Panc1 (cell line): Measurements from ENCODE around the gene FANCF. TPM values are rescaled to one million over a fixed set of nuclear protein-coding genes. Genes with fewer than 3 reads are reported as not detected.
A peak's percentile ranks its signal among the peaks of the same experiment; 100 is the strongest.

Source experiments
- ATAC-seq: fragments of 200-7000 bp; cut with Tn5 transposase; 2 replicates; pipeline ENCODE4 v1.9.1; 2020; ENCODE audit warnings: mild to moderate bottlenecking, moderate library complexity
- Bru-seq: library from RNA; stranded (reverse); fragments of 400-500 nt; gene quantifications from one replicate; lab custom pipeline; 2021; lab: Mats Ljungman, UMichigan
- BruChase-seq, 2 experiments: library from RNA; stranded (reverse); fragments of 400-500 nt; gene quantifications; one replicate each; lab custom pipeline; 2021; lab: Mats Ljungman, UMichigan
- BruUV-seq: library from RNA; stranded (reverse); fragments of 400-500 nt; replicated peaks from 2 replicates; lab custom pipeline; 2021; lab: Mats Ljungman, UMichigan
- CTCF ChIA-PET: fragments of 300-600 bp; sonication (Branson Sonifier 250); formaldehyde crosslinking; loops from one replicate; lab custom pipeline; 2022; ENCODE audit warnings: antibody characterized with exemption; lab: Charles Lee
- POLR2A ChIA-PET: fragments of 300-600 bp; sonication (Branson Sonifier 250); formaldehyde crosslinking; loops from one replicate; lab custom pipeline; 2022; ENCODE audit warnings: antibody characterized with exemption; lab: Charles Lee
- DNase-seq: peaks from one replicate; pipeline ENCODE4 v3.0.0-alpha.2; 2010; ENCODE audit warnings: low read depth, low spot score
- H3K27ac ChIP-seq: 2 replicates; pipeline ENCODE4 v1.5.1; 2011; ENCODE audit warnings: mild to moderate bottlenecking, low read length, inconsistent platforms
- H3K27me3 ChIP-seq: fragments of 200-500 bp; sonication (Bioruptor generic); 2 replicates; pipeline ENCODE4 v1.6.0; 2014; ENCODE audit warnings: low read length, inconsistent platforms; ENCODE audit not compliant: control insufficient read depth, insufficient read depth
- H3K36me3 ChIP-seq: fragments of 200-500 bp; sonication (Bioruptor generic); 2 replicates; pipeline ENCODE4 v1.5.1; 2014; ENCODE audit warnings: inconsistent platforms, mild to moderate bottlenecking, low read length, moderate library complexity; ENCODE audit not compliant: control insufficient read depth, insufficient read depth
- H3K4me1 ChIP-seq: 2 replicates; pipeline ENCODE4 v1.5.1; 2011; ENCODE audit warnings: inconsistent platforms, mild to moderate bottlenecking, low read length, moderate library complexity; ENCODE audit not compliant: control insufficient read depth, insufficient read depth
- H3K4me3 ChIP-seq, 2 experiments: 2 replicates each; pipeline ENCODE4 v1.5.1; 2011 to 2012; ENCODE audit warnings: low read depth in 2 of 2, low read length in 2 of 2, mild to moderate bottlenecking in 2 of 2, inconsistent platforms in 1 of 2, moderate library complexity in 1 of 2
- H3K9me3 ChIP-seq: fragments of 200-500 bp; sonication (Bioruptor generic); 2 replicates; pipeline ENCODE4 v1.5.1; 2014; ENCODE audit warnings: low read depth, mild to moderate bottlenecking, inconsistent platforms, low read length, moderate library complexity; ENCODE audit not compliant: control insufficient read depth, insufficient read depth
- POLR2AphosphoS5 ChIP-seq: IDR thresholded peaks from 2 replicates; pipeline ENCODE4 v1.6.1; 2012; ENCODE audit warnings: mild to moderate bottlenecking, low read depth, low read length, moderate library complexity
- SIN3A ChIP-seq: IDR thresholded peaks from 2 replicates; pipeline ENCODE4 v1.6.1; 2012; ENCODE audit warnings: low read depth, mild to moderate bottlenecking, low read length, moderate library complexity, borderline replicate concordance; ENCODE audit not compliant: insufficient read depth
- TCF7L2 ChIP-seq: IDR thresholded peaks from 2 replicates; pipeline ENCODE4 v1.6.1; 2011; ENCODE audit warnings: mild to moderate bottlenecking, low read depth, low read length, inconsistent platforms
- in situ Hi-C: cut with HindIII; loops from 2 replicates; pipeline ENCODE4 v1.10.0; 2016; ENCODE audit warnings: low sequenced_read_pairs, low pct_unique_long_range_greater_than_20kb
- intact Hi-C: fragments of 100-400 bp; cut with micrococcal nuclease; formaldehyde crosslinking; loops from one replicate; pipeline ENCODE4 v1.10.0; 2022; ENCODE audit not compliant: unreplicated experiment
- long read RNA-seq: library from polyadenylated mRNA; unstranded; transcript quantifications from one replicate; pipeline ENCODE4 v2.0.0, GENCODE V29; 2021; ENCODE audit not compliant: unreplicated experiment
- polyA plus RNA-seq: library from polyadenylated mRNA; unstranded; fragments of >200 nt; gene quantifications from one replicate; pipeline ENCODE4 v1.2.1, GENCODE V29; 2012; ENCODE audit warnings: missing spikeins; ENCODE audit not compliant: insufficient read length
- total RNA-seq: library from RNA; stranded (reverse); gene quantifications from one replicate; pipeline ENCODE4 v1.2.1, GENCODE V29; 2021; ENCODE audit not compliant: unreplicated experiment
- TF ChIP-seq, protein P1 (sequence below), 2 experiments: IDR thresholded peaks; 2 replicates each; pipeline ENCODE4 v1.6.1; 2011 to 2012; ENCODE audit warnings: low read depth in 2 of 2, control low read depth in 1 of 2, low read length in 1 of 2, mild to moderate bottlenecking in 1 of 2, moderate library complexity in 1 of 2; ENCODE audit not compliant: insufficient read depth in 1 of 2

FANCF gene
- total RNA-seq (11.6 TPM), Bru-seq, nascent RNA (percentile 75 among the genes with signal in this experiment), BruChase-seq, experiment 1, labeled RNA remaining after a 2-hour chase (percentile 92 among the genes with signal in this experiment), BruChase-seq, experiment 2, labeled RNA remaining after a 6-hour chase (percentile 69 among the genes with signal in this experiment)
- polyA plus RNA-seq = 7.0 TPM
- long read RNA-seq, transcript FANCF-201 (1 exons, 2,952 nt) = major isoform, 46 of 46 reads
- long read RNA-seq, partial matches to known transcripts = 0 of 46 reads
- long read RNA-seq, other reads (novel, unspliced or antisense) = 0 of 46 reads

DNA sequence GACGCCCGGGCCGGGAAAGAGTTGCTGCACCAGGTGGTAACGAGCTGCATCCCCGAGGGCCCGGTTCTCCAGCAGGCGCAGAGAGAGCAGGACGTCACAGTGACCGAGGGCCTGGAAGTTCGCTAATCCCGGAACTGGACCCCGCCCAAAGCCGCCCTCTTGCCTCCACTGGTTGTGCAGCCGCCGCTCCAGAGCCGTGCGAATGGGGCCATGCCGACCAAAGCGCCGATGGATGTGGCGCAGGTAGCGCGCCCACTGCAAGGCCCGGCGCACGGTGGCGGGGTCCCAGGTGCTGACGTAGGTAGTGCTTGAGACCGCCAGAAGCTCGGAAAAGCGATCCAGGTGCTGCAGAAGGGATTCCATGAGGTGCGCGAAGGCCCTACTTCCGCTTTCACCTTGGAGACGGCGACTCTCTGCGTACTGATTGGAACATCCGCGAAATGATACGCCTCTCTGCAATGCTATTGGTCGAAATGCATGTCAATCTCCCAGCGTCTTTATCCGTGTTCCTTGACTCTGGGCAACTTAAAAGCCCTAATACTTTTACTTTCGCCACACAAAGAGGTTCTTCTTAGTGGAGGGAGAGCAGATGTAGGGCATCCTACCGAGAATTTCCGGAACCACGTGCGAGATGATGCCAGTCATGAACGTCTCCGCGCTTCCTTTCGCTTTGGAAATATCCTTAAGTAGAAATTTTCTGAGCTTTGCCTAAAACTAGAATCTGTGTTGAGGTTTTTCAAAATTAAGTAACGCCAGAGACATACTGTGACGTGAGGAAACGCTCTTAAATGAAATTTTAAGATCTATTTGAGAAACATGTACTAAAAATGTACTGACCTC lies at the start of gene FANCF:
Gene FANCF (minus strand): TSS at position 376 of the 840 bp plus-strand sequence. CDS start 13 bp downstream, at position 363.
- in situ Hi-C loops (no loop called here), intact Hi-C loops (no loop called here)
- peak within 1 kb of the TSS; percentile 81 to 86 for H3K4me3 ChIP-seq
- POLR2A ChIA-PET = no interaction called here
- peak; percentile 97 for DNase-seq
- no peaks in the 10 kb centered on the region for H3K27me3 ChIP-seq
- no peaks in the 10 kb centered on the region for H3K36me3 ChIP-seq
- CTCF ChIA-PET = interaction anchor here (0.7 kb wide), 1 partner anchor 36 kb away, joined by 3 read pairs; no protein-coding TSS in a partner anchor
- peak; percentile 98 for ATAC-seq
- peak within 1 kb of the TSS; percentile 96 for H3K27ac ChIP-seq
- BruUV-seq = no TSS peak
- TF ChIP-seq, protein P1, sequence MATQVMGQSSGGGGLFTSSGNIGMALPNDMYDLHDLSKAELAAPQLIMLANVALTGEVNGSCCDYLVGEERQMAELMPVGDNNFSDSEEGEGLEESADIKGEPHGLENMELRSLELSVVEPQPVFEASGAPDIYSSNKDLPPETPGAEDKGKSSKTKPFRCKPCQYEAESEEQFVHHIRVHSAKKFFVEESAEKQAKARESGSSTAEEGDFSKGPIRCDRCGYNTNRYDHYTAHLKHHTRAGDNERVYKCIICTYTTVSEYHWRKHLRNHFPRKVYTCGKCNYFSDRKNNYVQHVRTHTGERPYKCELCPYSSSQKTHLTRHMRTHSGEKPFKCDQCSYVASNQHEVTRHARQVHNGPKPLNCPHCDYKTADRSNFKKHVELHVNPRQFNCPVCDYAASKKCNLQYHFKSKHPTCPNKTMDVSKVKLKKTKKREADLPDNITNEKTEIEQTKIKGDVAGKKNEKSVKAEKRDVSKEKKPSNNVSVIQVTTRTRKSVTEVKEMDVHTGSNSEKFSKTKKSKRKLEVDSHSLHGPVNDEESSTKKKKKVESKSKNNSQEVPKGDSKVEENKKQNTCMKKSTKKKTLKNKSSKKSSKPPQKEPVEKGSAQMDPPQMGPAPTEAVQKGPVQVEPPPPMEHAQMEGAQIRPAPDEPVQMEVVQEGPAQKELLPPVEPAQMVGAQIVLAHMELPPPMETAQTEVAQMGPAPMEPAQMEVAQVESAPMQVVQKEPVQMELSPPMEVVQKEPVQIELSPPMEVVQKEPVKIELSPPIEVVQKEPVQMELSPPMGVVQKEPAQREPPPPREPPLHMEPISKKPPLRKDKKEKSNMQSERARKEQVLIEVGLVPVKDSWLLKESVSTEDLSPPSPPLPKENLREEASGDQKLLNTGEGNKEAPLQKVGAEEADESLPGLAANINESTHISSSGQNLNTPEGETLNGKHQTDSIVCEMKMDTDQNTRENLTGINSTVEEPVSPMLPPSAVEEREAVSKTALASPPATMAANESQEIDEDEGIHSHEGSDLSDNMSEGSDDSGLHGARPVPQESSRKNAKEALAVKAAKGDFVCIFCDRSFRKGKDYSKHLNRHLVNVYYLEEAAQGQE (IDR thresholded peaks at IDR 0.05; ENCODE audit: insufficient read depth in 1 of 2, low read depth in 2 of 2, low read length in 1 of 2) = no peak
- TF ChIP-seq POLR2AphosphoS5 = peak; percentile 54; the same call in 1 of the 2 replicates
- peak; percentile 24; the same call in 1 of the 2 replicates for TF ChIP-seq TCF7L2
- 0 out of 2 replicates have a peak, but pooled peaks cover 9% of the 10 kb centered on the region for H3K4me1 ChIP-seq
- H3K9me3 ChIP-seq = no peaks in the 10 kb centered on the region

GRCh38 chr11:22674470-22675439 lies 49.1 kb upstream of the FANCF start:
- Histone ChIP-seq H3K36me3 (no peaks in the 10 kb centered on the region), H3K27ac (no peak overlapping the region), H3K27me3 (peaks cover 1% of the 10 kb centered on the region; the same call in 1 of the 2 replicates), H3K4me1 (no peaks in the 10 kb centered on the region), H3K9me3 (no peaks in the 10 kb centered on the region), H3K4me3 (no peak overlapping the region)
- CTCF ChIA-PET = no interaction called here
- no TSS peak for BruUV-seq
- intact Hi-C loops (no loop called here), in situ Hi-C loops (no loop called here)
- ATAC-seq (no peak), DNase-seq (no peak)
- POLR2A ChIA-PET = no interaction called here
- TF ChIP-seq, protein P1 (IDR thresholded peaks at IDR 0.05; ENCODE audit: insufficient read depth in 1 of 2, low read depth in 2 of 2, low read length in 1 of 2) = no peak
- no peak for TF ChIP-seq SIN3A
